Measurements from ENCODE around the gene ATAD3B. TPM values are rescaled to one million over a fixed set of nuclear protein-coding genes. Genes with fewer than 3 reads are reported as not detected.
"Not testable (repeated sequence)": the region's sequence is repeated elsewhere in the genome, so short reads cannot be mapped to it uniquely, and the experiment has no call there.

Gene ATAD3B
- total RNA-seq, 1 donor from 2014 or later, result 31.4 TPM

- DNase-seq (ENCODE audit: low read depth), result no peak
- TF ChIP-seq CTCF (IDR thresholded peaks at IDR 0.05; ENCODE audit: insufficient read depth, low read length, poor library complexity, severe bottlenecking), result no peak
- H3K36me3 ChIP-seq (ENCODE audit: control insufficient read depth, insufficient read depth, low read length), result no peaks in the 10 kb centered on the region
- H3K27me3 ChIP-seq (ENCODE audit: control insufficient read depth, insufficient read depth, low read length), result no peaks in the 10 kb centered on the region
- no peak overlapping the region for H3K4me3 ChIP-seq (ENCODE audit: low read depth, low read length)
Measured at GRCh38 chr1:1438531-1439381, 32.8 kb upstream of the ATAD3B start.

- no peak for TF ChIP-seq CTCF (IDR thresholded peaks at IDR 0.05; ENCODE audit: insufficient read depth, low read length, poor library complexity, severe bottlenecking)
- H3K4me3 ChIP-seq (ENCODE audit: low read depth, low read length), result no peak overlapping the region
- DNase-seq (ENCODE audit: low read depth), result no peak
- H3K36me3 ChIP-seq (ENCODE audit: control insufficient read depth, insufficient read depth, low read length), result no peaks in the 10 kb centered on the region
- peaks cover 2% of the 10 kb centered on the region for H3K27me3 ChIP-seq (ENCODE audit: control insufficient read depth, insufficient read depth, low read length)
Measured at GRCh38 chr1:1439546-1440261, 31.9 kb upstream of the ATAD3B start.

- peaks cover 2% of the 10 kb centered on the region for H3K27me3 ChIP-seq (ENCODE audit: control insufficient read depth, insufficient read depth, low read length)
- no peak overlapping the region for H3K4me3 ChIP-seq (ENCODE audit: low read depth, low read length)
- no peak for TF ChIP-seq CTCF (IDR thresholded peaks at IDR 0.05; ENCODE audit: insufficient read depth, low read length, poor library complexity, severe bottlenecking)
- DNase-seq (ENCODE audit: low read depth), result no peak
- no peaks in the 10 kb centered on the region for H3K36me3 ChIP-seq (ENCODE audit: control insufficient read depth, insufficient read depth, low read length)
Measured at GRCh38 chr1:1440262-1441001, 31.1 kb upstream of the ATAD3B start.

- no peak for DNase-seq (ENCODE audit: low read depth)
- peak; percentile 90 for TF ChIP-seq CTCF (IDR thresholded peaks at IDR 0.05; ENCODE audit: insufficient read depth, low read length, poor library complexity, severe bottlenecking)
- H3K36me3 ChIP-seq (ENCODE audit: control insufficient read depth, insufficient read depth, low read length), result no peaks in the 10 kb centered on the region
- H3K27me3 ChIP-seq (ENCODE audit: control insufficient read depth, insufficient read depth, low read length), result peaks cover 2% of the 10 kb centered on the region
- H3K4me3 ChIP-seq (ENCODE audit: low read depth, low read length), result no peak overlapping the region
Measured at GRCh38 chr1:1441002-1441888, 30.3 kb upstream of the ATAD3B start.

GRCh38 chr1:1442069-1442770 is 29.3 kb upstream of the ATAD3B start:
- DNase-seq (ENCODE audit: low read depth), result no peak
- H3K36me3 ChIP-seq (ENCODE audit: control insufficient read depth, insufficient read depth, low read length), result no peaks in the 10 kb centered on the region
- peaks cover 2% of the 10 kb centered on the region for H3K27me3 ChIP-seq (ENCODE audit: control insufficient read depth, insufficient read depth, low read length)
- TF ChIP-seq CTCF (IDR thresholded peaks at IDR 0.05; ENCODE audit: insufficient read depth, low read length, poor library complexity, severe bottlenecking), result no peak
- no peak overlapping the region for H3K4me3 ChIP-seq (ENCODE audit: low read depth, low read length)

GRCh38 chr1:1446631-1447030 is 24.9 kb upstream of the ATAD3B start:
- H3K27me3 ChIP-seq (ENCODE audit: control insufficient read depth, insufficient read depth, low read length), result not testable (repeated sequence)

More at GRCh38 chr1:1446631-1447030, 24.9 kb upstream of the ATAD3B start:
- not testable (repeated sequence) for H3K36me3 ChIP-seq (ENCODE audit: control insufficient read depth, insufficient read depth, low read length); DNase-seq (ENCODE audit: low read depth); H3K4me3 ChIP-seq (ENCODE audit: low read depth, low read length)

All from kidney epithelial cell (primary cell).